PC-3 (cell line): ENCODE measurements around the gene PGP. TPM values are rescaled to one million over a fixed set of nuclear protein-coding genes. Genes with fewer than 3 reads are reported as not detected.

Experiments
- ATAC-seq: fragments of 200-7000 bp; cut with Tn5 transposase; 2 replicates; pipeline ENCODE4 v1.9.1; 2020; ENCODE audit warnings: mild to moderate bottlenecking, moderate library complexity
- BruUV-seq: library from RNA; stranded (reverse); fragments of 400-500 nt; replicated peaks from 2 replicates; lab custom pipeline; 2021; lab: Mats Ljungman, UMichigan
- CTCF ChIA-PET: fragments of 300-600 bp; sonication (Branson Sonifier 250); formaldehyde crosslinking; loops from one replicate; lab custom pipeline; 2022; ENCODE audit warnings: antibody characterized with exemption; lab: Charles Lee
- POLR2A ChIA-PET: fragments of 300-600 bp; sonication (Branson Sonifier 250); formaldehyde crosslinking; loops from one replicate; lab custom pipeline; 2022; ENCODE audit warnings: antibody characterized with exemption; ENCODE audit not compliant: unreplicated experiment; lab: Charles Lee
- DNase-seq: peaks from one replicate; pipeline ENCODE4 v3.0.0-alpha.2; 2015
- H2AFZ ChIP-seq: fragments of 300-600 bp; sonication (generic); 2 replicates; pipeline ENCODE4 v1.6.0; 2016; ENCODE audit warnings: antibody characterized with exemption, low read length
- H3F3A ChIP-seq: fragments of 300-600 bp; sonication (generic); one replicate; pipeline ENCODE4 v1.6.0; 2017; ENCODE audit warnings: antibody characterized with exemption, low read length, control low read depth, mild to moderate bottlenecking; ENCODE audit not compliant: unreplicated experiment
- H3K27ac ChIP-seq: fragments of 300-600 bp; sonication (generic); 2 replicates; pipeline ENCODE4 v1.5.1; 2016; ENCODE audit warnings: mild to moderate bottlenecking, low read length
- H3K27me3 ChIP-seq: fragments of 300-600 bp; sonication (generic); 2 replicates; pipeline ENCODE4 v1.6.1; 2016; ENCODE audit warnings: low read length, mixed read lengths
- H3K36me3 ChIP-seq: fragments of 300-600 bp; sonication (generic); 2 replicates; pipeline ENCODE4 v1.6.1; 2016; ENCODE audit warnings: low read depth, mixed run types, low read length, mixed read lengths
- H3K4me1 ChIP-seq: fragments of 300-600 bp; sonication (generic); 2 replicates; pipeline ENCODE4 v1.5.1; 2016; ENCODE audit warnings: low read length; ENCODE audit not compliant: insufficient read depth
- H3K4me2 ChIP-seq: fragments of 300-600 bp; sonication (generic); 2 replicates; pipeline ENCODE4 v1.6.0; 2016; ENCODE audit warnings: low read length
- H3K4me3 ChIP-seq: fragments of 300-600 bp; sonication (generic); 2 replicates; pipeline ENCODE4 v1.5.1; 2016; ENCODE audit warnings: mild to moderate bottlenecking, low read length, mixed read lengths
- H3K79me2 ChIP-seq: fragments of 300-600 bp; sonication (generic); 2 replicates; pipeline ENCODE4 v1.6.1; 2017; ENCODE audit warnings: low read length, mixed read lengths
- H3K9ac ChIP-seq: fragments of 300-600 bp; sonication (generic); 2 replicates; pipeline ENCODE4 v1.6.0; 2016; ENCODE audit warnings: mild to moderate bottlenecking, low read length
- H3K9me2 ChIP-seq: fragments of 300-600 bp; sonication (generic); replicated peaks from 2 replicates; pipeline ENCODE4 v1.6.1; 2016; ENCODE audit warnings: mixed run types, low read length, mixed read lengths
- H3K9me3 ChIP-seq: fragments of 300-600 bp; sonication (generic); 2 replicates; pipeline ENCODE4 v1.6.1; 2016; ENCODE audit warnings: low read length, mixed read lengths
- H4K20me1 ChIP-seq: fragments of 300-600 bp; sonication (generic); 2 replicates; pipeline ENCODE4 v1.6.1; 2016; ENCODE audit warnings: low read length, mixed read lengths
- EZH2 ChIP-seq: fragments of 300-600 bp; sonication (generic); IDR thresholded peaks from one replicate; pipeline ENCODE4 v1.6.1; 2017; ENCODE audit warnings: antibody characterized with exemption, mild to moderate bottlenecking, low read length; ENCODE audit not compliant: unreplicated experiment
- EZH2phosphoT487 ChIP-seq: fragments of 300-600 bp; sonication (generic); IDR thresholded peaks from 2 replicates; pipeline ENCODE4 v1.6.1; 2018; ENCODE audit warnings: mild to moderate bottlenecking, antibody characterized with exemption, low read length, borderline replicate concordance
- intact Hi-C: fragments of 100-400 bp; cut with micrococcal nuclease; formaldehyde crosslinking; loops from 2 replicates; pipeline ENCODE4 v1.9.0; 2023
- total RNA-seq: library from RNA; depleted of rRNA; stranded (reverse); fragments of >200 nt; gene quantifications from 2 replicates; pipeline ENCODE4 v1.2.3, GENCODE V29; 2014
- TF ChIP-seq, protein P1 (sequence below): fragments of 300-600 bp; sonication (generic); conservative IDR thresholded peaks from 2 replicates; pipeline ENCODE4 v1.5.1; 2017; ENCODE audit warnings: antibody characterized with exemption, low read depth, mild to moderate bottlenecking, low read length

Gene PGP
- total RNA-seq, 1 experiment from 2014 or later, result 46.0 TPM

DNA sequence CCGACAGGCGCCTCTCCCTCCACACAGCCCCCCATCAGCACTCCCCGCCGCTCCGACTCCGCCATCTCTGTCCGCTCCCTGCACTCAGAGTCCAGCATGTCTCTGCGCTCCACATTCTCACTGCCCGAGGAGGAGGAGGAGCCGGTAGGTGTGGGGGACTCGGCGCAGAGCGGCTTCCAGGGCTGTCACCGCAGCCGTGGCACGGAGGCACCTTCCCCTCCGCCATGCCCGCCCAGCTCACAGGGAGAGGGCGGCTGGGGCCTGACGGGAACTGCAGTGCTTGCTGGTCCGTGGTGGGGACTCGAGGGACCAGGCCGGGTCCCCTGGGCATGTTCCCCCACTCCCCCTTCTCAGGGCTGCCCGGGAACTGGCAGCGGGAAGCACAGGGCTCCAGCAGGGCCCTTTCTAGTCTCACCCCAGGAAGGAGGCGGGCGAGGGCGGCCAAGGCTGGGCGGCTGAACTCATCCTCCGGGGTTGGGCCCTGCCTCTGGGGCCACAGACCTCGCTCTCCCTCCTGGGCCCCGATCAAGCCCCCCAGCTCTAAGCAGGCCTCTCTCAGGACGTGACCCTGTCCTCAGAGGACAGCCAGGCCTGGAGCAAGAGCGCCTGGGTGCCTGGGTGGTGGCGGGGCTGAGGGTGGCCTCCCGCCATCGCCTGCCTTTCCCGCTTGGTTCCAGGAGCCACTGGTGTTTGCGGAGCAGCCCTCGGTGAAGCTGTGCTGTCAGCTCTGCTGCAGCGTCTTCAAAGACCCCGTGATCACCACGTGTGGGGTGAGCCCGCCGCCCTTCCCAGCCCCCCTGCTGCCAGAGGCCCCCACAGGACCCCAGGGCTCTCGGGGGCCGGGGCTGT lies 43.8 kb downstream of the PGP start:
- H3K4me1 ChIP-seq, result no peaks in the 10 kb centered on the region
- H3K27ac ChIP-seq, result no peak overlapping the region
- H3K79me2 ChIP-seq, result no peaks in the 10 kb centered on the region
- H3K9me2 ChIP-seq, result no peaks in the 10 kb centered on the region
- intact Hi-C loops, result no loop called here
- H3K4me3 ChIP-seq, result no peak overlapping the region
- POLR2A ChIA-PET, result no interaction called here
- H3K9me3 ChIP-seq, result no peaks in the 10 kb centered on the region
- no TSS peak for BruUV-seq
- H3K27me3 ChIP-seq, result no peaks in the 10 kb centered on the region
- H3K4me2 ChIP-seq, result no peak overlapping the region
- DNase-seq (no peak), ATAC-seq (no peak)
- no peak overlapping the region for H3K9ac ChIP-seq
- TF ChIP-seq EZH2 (no peak), EZH2phosphoT487 (no peak)
- TF ChIP-seq, protein P1, sequence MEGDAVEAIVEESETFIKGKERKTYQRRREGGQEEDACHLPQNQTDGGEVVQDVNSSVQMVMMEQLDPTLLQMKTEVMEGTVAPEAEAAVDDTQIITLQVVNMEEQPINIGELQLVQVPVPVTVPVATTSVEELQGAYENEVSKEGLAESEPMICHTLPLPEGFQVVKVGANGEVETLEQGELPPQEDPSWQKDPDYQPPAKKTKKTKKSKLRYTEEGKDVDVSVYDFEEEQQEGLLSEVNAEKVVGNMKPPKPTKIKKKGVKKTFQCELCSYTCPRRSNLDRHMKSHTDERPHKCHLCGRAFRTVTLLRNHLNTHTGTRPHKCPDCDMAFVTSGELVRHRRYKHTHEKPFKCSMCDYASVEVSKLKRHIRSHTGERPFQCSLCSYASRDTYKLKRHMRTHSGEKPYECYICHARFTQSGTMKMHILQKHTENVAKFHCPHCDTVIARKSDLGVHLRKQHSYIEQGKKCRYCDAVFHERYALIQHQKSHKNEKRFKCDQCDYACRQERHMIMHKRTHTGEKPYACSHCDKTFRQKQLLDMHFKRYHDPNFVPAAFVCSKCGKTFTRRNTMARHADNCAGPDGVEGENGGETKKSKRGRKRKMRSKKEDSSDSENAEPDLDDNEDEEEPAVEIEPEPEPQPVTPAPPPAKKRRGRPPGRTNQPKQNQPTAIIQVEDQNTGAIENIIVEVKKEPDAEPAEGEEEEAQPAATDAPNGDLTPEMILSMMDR, result no peak
- H4K20me1 ChIP-seq, result no peaks in the 10 kb centered on the region
- CTCF ChIA-PET, result no interaction called here
- no peaks in the 10 kb centered on the region for H3K36me3 ChIP-seq
- H2AFZ ChIP-seq, result no peak overlapping the region
- H3F3A ChIP-seq, result no peaks in the 10 kb centered on the region

- ChIA-PET POLR2A (no interaction called here), CTCF (no interaction called here)
- intact Hi-C loops, result no loop called here
- Histone ChIP-seq H4K20me1 (no peaks in the 10 kb centered on the region), H3K4me2 (no peak overlapping the region), H3K79me2 (no peaks in the 10 kb centered on the region), H3K4me1 (no peaks in the 10 kb centered on the region), H3K27ac (no peak overlapping the region), H3K36me3 (no peaks in the 10 kb centered on the region), H3F3A (no peaks in the 10 kb centered on the region), H3K9ac (no peak overlapping the region), H3K9me2 (no peaks in the 10 kb centered on the region), H2AFZ (no peak overlapping the region), H3K4me3 (no peak overlapping the region), H3K9me3 (no peaks in the 10 kb centered on the region), H3K27me3 (no peaks in the 10 kb centered on the region)
- no TSS peak for BruUV-seq
- ATAC-seq, result no peak
- TF ChIP-seq EZH2 (no peak), EZH2phosphoT487 (no peak)
- TF ChIP-seq, protein P1, result no peak
- no peak for DNase-seq
Measured at GRCh38 chr16:2170080-2170479, 44.6 kb downstream of the PGP start.

DNA sequence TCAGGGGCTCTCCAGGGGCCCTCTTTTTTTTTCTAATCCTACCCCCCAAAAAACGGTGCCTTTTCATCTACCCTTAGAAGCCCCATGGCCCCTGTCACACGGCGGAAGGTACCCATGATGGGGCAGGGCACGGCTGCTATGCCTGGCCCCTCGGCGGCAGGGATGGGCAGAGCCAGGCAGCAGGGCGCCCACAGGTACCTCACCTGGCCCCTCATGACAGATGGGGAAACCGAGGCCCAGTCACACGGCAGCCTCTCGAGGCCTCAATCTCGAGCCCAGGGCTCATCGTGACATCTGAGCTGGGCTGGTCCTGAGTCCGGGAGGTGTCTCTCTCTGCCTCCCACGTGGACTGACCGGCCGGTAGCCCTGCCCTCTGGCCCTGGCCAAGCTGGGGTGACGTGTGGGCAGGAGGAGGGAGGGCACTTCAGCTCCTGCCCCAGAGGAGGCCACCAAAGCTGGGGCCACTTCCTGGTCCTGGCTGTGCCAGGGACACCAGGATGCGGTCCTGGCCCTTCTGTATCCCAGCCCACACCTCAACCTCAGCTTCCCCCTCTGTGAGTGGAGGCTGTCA lies 47.5 kb downstream of the PGP start:
- no peak for ATAC-seq
- no peak overlapping the region for H3K27ac ChIP-seq
- DNase-seq, result no peak
- H3K9ac ChIP-seq, result no peak overlapping the region
- CTCF ChIA-PET, result no interaction called here
- H3K4me2 ChIP-seq, result no peak overlapping the region
- peaks cover 8% of the 10 kb centered on the region for H3K79me2 ChIP-seq
- H3F3A ChIP-seq, result no peaks in the 10 kb centered on the region
- TF ChIP-seq EZH2, result no peak
- TF ChIP-seq EZH2phosphoT487, result no peak
- TF ChIP-seq, protein P1, result no peak
- no peak overlapping the region for H2AFZ ChIP-seq
- no peaks in the 10 kb centered on the region for H3K9me2 ChIP-seq
- H3K4me1 ChIP-seq, result peaks cover 17% of the 10 kb centered on the region
- intact Hi-C loops, result no loop called here
- H3K9me3 ChIP-seq, result no peaks in the 10 kb centered on the region
- BruUV-seq, result no TSS peak
- no peak overlapping the region for H3K4me3 ChIP-seq
- POLR2A ChIA-PET, result no interaction called here
- no peaks in the 10 kb centered on the region for H3K36me3 ChIP-seq
- no peaks in the 10 kb centered on the region for H3K27me3 ChIP-seq
- no peaks in the 10 kb centered on the region for H4K20me1 ChIP-seq
